ACC112 (cell line): Measurements from ENCODE around the gene PTPRM.
A peak's percentile ranks its signal among the peaks of the same experiment; 100 is the strongest.

Experiments
- H2AFZ ChIP-seq: fragments of 200-600 bp; sonication (generic); one replicate; pipeline ENCODE4 v1.6.0; 2017; ENCODE audit warnings: antibody characterized with exemption, low read length; ENCODE audit not compliant: unreplicated experiment
- H3K27ac ChIP-seq: fragments of 200-600 bp; sonication (generic); 2 replicates; pipeline ENCODE4 v1.5.1; 2014; ENCODE audit warnings: low read depth, mild to moderate bottlenecking, antibody characterized with exemption, low read length, moderate library complexity
- H3K27me3 ChIP-seq: fragments of 200-600 bp; sonication (generic); 2 replicates; pipeline ENCODE4 v1.6.1; 2014; ENCODE audit warnings: mild to moderate bottlenecking, antibody characterized with exemption, low read length, moderate library complexity, mixed read lengths; ENCODE audit not compliant: insufficient read depth
- H3K36me3 ChIP-seq: fragments of 200-600 bp; sonication (generic); 2 replicates; pipeline ENCODE4 v1.6.1; 2016; ENCODE audit warnings: mild to moderate bottlenecking, antibody characterized with exemption, low read length, moderate library complexity, mixed read lengths; ENCODE audit not compliant: insufficient read depth
- H3K4me1 ChIP-seq: fragments of 200-600 bp; sonication (generic); one replicate; pipeline ENCODE4 v1.6.1; 2016; ENCODE audit warnings: low read length, mixed read lengths; ENCODE audit not compliant: insufficient read depth, unreplicated experiment, control insufficient read depth
- H3K4me3 ChIP-seq: fragments of 200-600 bp; sonication (generic); 2 replicates; pipeline ENCODE4 v1.5.1; 2014; ENCODE audit warnings: mild to moderate bottlenecking, low read depth, low read length
- H3K79me2 ChIP-seq: fragments of 200-600 bp; sonication (generic); one replicate; pipeline ENCODE4 v1.6.0; 2016; ENCODE audit warnings: low read length; ENCODE audit not compliant: control insufficient read depth, unreplicated experiment, insufficient read depth

Gene PTPRM

GRCh38 chr18:8140841-8141501 is 573.9 kb downstream of the PTPRM start:
- Histone ChIP-seq H3K27ac (peak overlapping the region; percentile 98), H3K4me1 (peaks cover 40% of the 10 kb centered on the region), H3K4me3 (0 out of 2 replicates have a peak overlapping the region, but pooled peaks have one; percentile 6), H3K27me3 (no peaks in the 10 kb centered on the region), H3K79me2 (no peaks in the 10 kb centered on the region), H3K36me3 (0 out of 2 replicates have a peak, but pooled peaks cover 9% of the 10 kb centered on the region), H2AFZ (no peak overlapping the region)

- no peaks in the 10 kb centered on the region for H3K27me3 ChIP-seq
- H3K4me3 ChIP-seq: no peak overlapping the region
- no peak overlapping the region for H2AFZ ChIP-seq
- no peaks in the 10 kb centered on the region for H3K79me2 ChIP-seq
- H3K27ac ChIP-seq: peak overlapping the region; percentile 98
- H3K36me3 ChIP-seq: 0 out of 2 replicates have a peak, but pooled peaks cover 9% of the 10 kb centered on the region
- peaks cover 40% of the 10 kb centered on the region for H3K4me1 ChIP-seq
These were observed 575.1 kb downstream of the PTPRM start for GRCh38 chr18:8142131-8142711.

- Histone ChIP-seq H3K4me3 (no peak overlapping the region), H3K27ac (peak overlapping the region; percentile 98), H3K79me2 (no peaks in the 10 kb centered on the region), H3K27me3 (no peaks in the 10 kb centered on the region), H3K4me1 (peaks cover 40% of the 10 kb centered on the region), H3K36me3 (0 out of 2 replicates have a peak, but pooled peaks cover 9% of the 10 kb centered on the region), H2AFZ (no peak overlapping the region)
These were observed 575.8 kb downstream of the PTPRM start for GRCh38 chr18:8142932-8143331.

- no peak overlapping the region for H3K4me3 ChIP-seq
- no peak overlapping the region for H2AFZ ChIP-seq
- no peaks in the 10 kb centered on the region; the same call in 1 of the 2 replicates for H3K36me3 ChIP-seq
- no peaks in the 10 kb centered on the region for H3K27me3 ChIP-seq
- H3K79me2 ChIP-seq: no peaks in the 10 kb centered on the region
- H3K27ac ChIP-seq: no peak overlapping the region
- H3K4me1 ChIP-seq: no peaks in the 10 kb centered on the region
These were observed 584.1 kb downstream of the PTPRM start for GRCh38 chr18:8151181-8151580.

GRCh38 chr18:8153887-8154583 is 586.9 kb downstream of the PTPRM start:
- Histone ChIP-seq H3K27me3 (no peaks in the 10 kb centered on the region), H3K27ac (peak overlapping the region; percentile 38; the same call in 1 of the 2 replicates), H2AFZ (no peak overlapping the region), H3K79me2 (no peaks in the 10 kb centered on the region), H3K4me1 (no peaks in the 10 kb centered on the region), H3K36me3 (peaks cover 9% of the 10 kb centered on the region; the same call in 1 of the 2 replicates), H3K4me3 (no peak overlapping the region)

GRCh38 chr18:8162802-8163201 is 595.7 kb downstream of the PTPRM start:
- H3K27ac ChIP-seq: no peak overlapping the region
- H2AFZ ChIP-seq: no peak overlapping the region
- H3K27me3 ChIP-seq: no peaks in the 10 kb centered on the region
- H3K79me2 ChIP-seq: no peaks in the 10 kb centered on the region
- 0 out of 2 replicates have a peak, but pooled peaks cover 8% of the 10 kb centered on the region for H3K36me3 ChIP-seq
- no peak overlapping the region for H3K4me3 ChIP-seq
- H3K4me1 ChIP-seq: peaks cover 4% of the 10 kb centered on the region

- Histone ChIP-seq H3K27ac (no peak overlapping the region), H2AFZ (no peak overlapping the region), H3K27me3 (no peaks in the 10 kb centered on the region), H3K4me3 (no peak overlapping the region), H3K79me2 (no peaks in the 10 kb centered on the region), H3K4me1 (peaks cover 4% of the 10 kb centered on the region), H3K36me3 (0 out of 2 replicates have a peak, but pooled peaks cover 4% of the 10 kb centered on the region)
These were observed 596.3 kb downstream of the PTPRM start for GRCh38 chr18:8163286-8163959.

- peaks cover 4% of the 10 kb centered on the region for H3K4me1 ChIP-seq
- H3K36me3 ChIP-seq: no peaks in the 10 kb centered on the region
- H2AFZ ChIP-seq: no peak overlapping the region
- no peak overlapping the region for H3K27ac ChIP-seq
- H3K79me2 ChIP-seq: no peaks in the 10 kb centered on the region
- no peaks in the 10 kb centered on the region for H3K27me3 ChIP-seq
- H3K4me3 ChIP-seq: no peak overlapping the region
These were observed 598.0 kb downstream of the PTPRM start for GRCh38 chr18:8165095-8165494.

GRCh38 chr18:8167026-8167425 is 599.9 kb downstream of the PTPRM start:
- Histone ChIP-seq H3K27ac (no peak overlapping the region), H2AFZ (no peak overlapping the region), H3K79me2 (no peaks in the 10 kb centered on the region), H3K27me3 (no peaks in the 10 kb centered on the region), H3K4me3 (no peak overlapping the region), H3K36me3 (no peaks in the 10 kb centered on the region), H3K4me1 (no peaks in the 10 kb centered on the region)

- no peak overlapping the region for H3K27ac ChIP-seq
- H3K4me1 ChIP-seq: no peaks in the 10 kb centered on the region
- no peaks in the 10 kb centered on the region for H3K79me2 ChIP-seq
- no peak overlapping the region for H3K4me3 ChIP-seq
- H3K36me3 ChIP-seq: no peaks in the 10 kb centered on the region
- no peak overlapping the region for H2AFZ ChIP-seq
- no peaks in the 10 kb centered on the region for H3K27me3 ChIP-seq
These were observed 600.6 kb downstream of the PTPRM start for GRCh38 chr18:8167673-8168072.
